Left lobe of liver (tissue), 2 donors: Measurements from ENCODE around the gene SP140L. TPM values are rescaled to one million over a fixed set of nuclear protein-coding genes. Genes with fewer than 3 reads are reported as not detected.
"Not testable (repeated sequence)": the region's sequence is repeated elsewhere in the genome, so short reads cannot be mapped to it uniquely, and the experiment has no call there.

Experiments
- ATAC-seq: fragments of 200-7000 bp; cut with Tn5 transposase; one replicate; pipeline ENCODE4 v1.9.1; 2020; ENCODE audit warnings: mild to moderate bottlenecking, moderate library complexity
- DNase-seq: peaks from one replicate; pipeline ENCODE4 v3.0.0-alpha.2; 2020; ENCODE audit warnings: low spot score
- total RNA-seq: library from RNA; stranded (reverse); gene quantifications from one replicate; pipeline ENCODE4 v1.2.1, GENCODE V29; 2021
- donor health status: DM: no; HTN: no; CAD: no; lungs with moderate emphysema.
- donor health status: DM: no; HTN: yes; CAD: no.

SP140L gene
- 6.1 TPM for total RNA-seq

GRCh38 chr2:230326453-230327417, at the start of gene SP140L:
TSS of gene SP140L (plus strand) at chr2:230327193. CDS start at chr2:230327270, 77 bp downstream.
- ATAC-seq, result peak; percentile 99
- DNase-seq, result peak; percentile 82

- no peak for DNase-seq
- no peak for ATAC-seq
These were observed 44.1 kb upstream of the SP140L start for GRCh38 chr2:230282936-230283335.

- DNase-seq, result no peak
- no peak for ATAC-seq
These were observed 40.9 kb upstream of the SP140L start for GRCh38 chr2:230286048-230286447.

GRCh38 chr2:230289311-230289710, 37.7 kb upstream of the SP140L start:
- ATAC-seq, DNase-seq: not testable (repeated sequence)

GRCh38 chr2:230295192-230295591, 31.8 kb upstream of the SP140L start:
- no peak for DNase-seq
- no peak for ATAC-seq

- no peak for ATAC-seq
- DNase-seq, result no peak
These were observed 30.1 kb upstream of the SP140L start for GRCh38 chr2:230296917-230297316.

GRCh38 chr2:230299618-230300017, 27.4 kb upstream of the SP140L start:
- DNase-seq, result no peak
- ATAC-seq, result no peak

- DNase-seq, result no peak
These were observed 21.3 kb upstream of the SP140L start for GRCh38 chr2:230305416-230306275.

GRCh38 chr2:230306474-230306873, 20.5 kb upstream of the SP140L start:
- no peak for ATAC-seq
- DNase-seq, result no peak

More at GRCh38 chr2:230305416-230306275, 21.3 kb upstream of the SP140L start:
- no peak for ATAC-seq

- ATAC-seq, result no peak
- DNase-seq, result no peak
These were observed 19.5 kb upstream of the SP140L start for GRCh38 chr2:230307485-230307884.

GRCh38 chr2:230308402-230309000, 18.5 kb upstream of the SP140L start:
- DNase-seq, result no peak

GRCh38 chr2:230310792-230311191, 16.2 kb upstream of the SP140L start:
- DNase-seq, ATAC-seq: not testable (repeated sequence)

More at GRCh38 chr2:230308402-230309000, 18.5 kb upstream of the SP140L start:
- ATAC-seq, result no peak

GRCh38 chr2:230311634-230312033, 15.4 kb upstream of the SP140L start:
- DNase-seq, ATAC-seq: not testable (repeated sequence)

- DNase-seq (no peak), ATAC-seq (no peak)
These were observed 14.4 kb upstream of the SP140L start for GRCh38 chr2:230312638-230313037.

GRCh38 chr2:230317366-230317765, 9.6 kb upstream of the SP140L start:
- ATAC-seq, result no peak
- no peak for DNase-seq

GRCh38 chr2:230318190-230319121, 8.5 kb upstream of the SP140L start:
- DNase-seq, result no peak
- no peak for ATAC-seq

- DNase-seq (no peak), ATAC-seq (peak; percentile 25)
These were observed 7.7 kb upstream of the SP140L start for GRCh38 chr2:230319211-230319862.

GRCh38 chr2:230321031-230321430, 6.0 kb upstream of the SP140L start:
- ATAC-seq (no peak), DNase-seq (no peak)
